Transverse colon (tissue), 4 donors: Measurements from ENCODE around the gene ATP5MC2. TPM values are rescaled to one million over a fixed set of nuclear protein-coding genes. Genes with fewer than 3 reads are reported as not detected.

Experiments used
- DNase-seq: peaks from one replicate; pipeline ENCODE4 v3.0.0-alpha.2; 2019
- H3K27ac ChIP-seq, 4 donors: fragments of 200-600 bp; sonication (generic); 2 replicates each; pipeline ENCODE4 v1.5.1; 2016 to 2018; ENCODE audit warnings: inconsistent platforms in 4 of 4
- H3K27me3 ChIP-seq: fragments of 200-600 bp; sonication (generic); 2 replicates; pipeline ENCODE4 v1.5.1; 2017; ENCODE audit warnings: inconsistent platforms
- H3K36me3 ChIP-seq, 4 donors: fragments of 200-600 bp; sonication (generic); 2 replicates each; pipeline ENCODE4 v1.5.1; 2017 to 2019; ENCODE audit warnings: inconsistent platforms in 4 of 4
- H3K4me1 ChIP-seq, 4 donors: fragments of 200-600 bp; sonication (generic); 2 replicates each; pipeline ENCODE4 v1.5.1; 2017 to 2020; ENCODE audit warnings: inconsistent platforms in 4 of 4
- H3K4me3 ChIP-seq, 4 donors: fragments of 200-600 bp; sonication (generic); 1 replicate in 1 of 4; 2 replicates in 3 of 4; pipeline versions ENCODE4 v1.5.1 to v1.6.1; 2017 to 2019; ENCODE audit warnings: inconsistent platforms in 4 of 4
- H3K9me3 ChIP-seq, 2 donors: fragments of 200-600 bp; sonication (generic); 2 replicates each; pipeline ENCODE4 v1.5.1; 2017 to 2019; ENCODE audit warnings: inconsistent platforms in 2 of 2
- CTCF ChIP-seq, 5 experiments: fragments of 200-600 bp in 3 of 5; fragments of 450-650 bp in 2 of 5; sonication (generic) in 3 of 5; IDR thresholded peaks; 1 replicate in 2 of 5; 2 replicates in 3 of 5; pipeline ENCODE4 v1.5.1; 2016 to 2017; ENCODE audit warnings: antibody characterized with exemption in 5 of 5, inconsistent platforms in 3 of 5, mild to moderate bottlenecking in 2 of 5, moderate library complexity in 1 of 5
- EP300 ChIP-seq: sonication (generic); formaldehyde crosslinking; IDR thresholded peaks from one replicate; pipeline ENCODE4 v1.6.1; 2017; ENCODE audit warnings: antibody characterized with exemption, low read depth
- POLR2A ChIP-seq: fragments of 450-650 bp; IDR thresholded peaks from one replicate; pipeline ENCODE4 v1.6.1; 2016; ENCODE audit warnings: antibody characterized with exemption, mild to moderate bottlenecking, moderate library complexity
- POLR2AphosphoS5 ChIP-seq, 3 donors: sonication (generic); formaldehyde crosslinking; IDR thresholded peaks; one replicate each; pipeline ENCODE4 v1.6.1; 2016; ENCODE audit warnings: antibody characterized with exemption in 3 of 3
- WGBS, 2 donors: methylation state at CpG; one replicate each; pipeline ENCODE4 v1.1.5; 2018; ENCODE audit warnings: low coverage in 1 of 2; 5-methylcytosine and 5-hydroxymethylcytosine counted together
- in situ Hi-C, 4 donors: fragments of 200-750 bp; cut with MboI; loops; one replicate each; pipeline versions ENCODE4 v1.15.0 to v1.15.1; 2017; ENCODE audit warnings: low sequenced_read_pairs in 3 of 4, low pct_ligation_motif_present in 1 of 4, low pct_unique_long_range_greater_than_20kb in 1 of 4
- intact Hi-C: fragments of 100-400 bp; cut with DNase I; formaldehyde crosslinking; loops from one replicate; pipeline ENCODE4 v1.15.1; 2023; ENCODE audit warnings: low total_unique reads
- total RNA-seq, 4 donors: library from RNA; depleted of rRNA; stranded (reverse); fragments of >200 nt; gene quantifications; one replicate each; pipeline ENCODE4 v1.1.0, GENCODE V29; 2016

The ATP5MC2 gene
- total RNA-seq, 4 donors from 2014 or later, result 248 to 394 (median 337) TPM

GRCh38 chr12:53617700-53618099 is 58.2 kb downstream of the ATP5MC2 start:
- in situ Hi-C loops, result no loop called here
- Histone ChIP-seq H3K4me1 (peaks cover 0 to 49% (median 13%) of the 10 kb centered on the region in 4 donors), H3K27me3 (no peaks in the 10 kb centered on the region), H3K27ac (peak overlapping the region; percentile 30 to 64 (median 44)), H3K36me3 (peaks cover 0 to 6% (median 0%) of the 10 kb centered on the region in 4 donors), H3K9me3 (no peaks in the 10 kb centered on the region), H3K4me3 (peak overlapping the region in 1 of 4 donors; percentile 26)
- TF ChIP-seq POLR2A (no peak), CTCF (IDR thresholded peaks at IDR 0.05) (no peak), POLR2AphosphoS5 (IDR thresholded peaks at IDR 0.05) (no peak), EP300 (no peak)
- DNase-seq, result no peak
- intact Hi-C loops, result no loop called here
- 56 to 61% methylated on average over 3 of the region's 3 CpGs for WGBS, 2 donors

GRCh38 chr12:53616950-53617349 is 58.9 kb downstream of the ATP5MC2 start:
- intact Hi-C loops (no loop called here), in situ Hi-C loops (no loop called here)
- Histone ChIP-seq H3K9me3 (no peaks in the 10 kb centered on the region), H3K27me3 (no peaks in the 10 kb centered on the region), H3K36me3 (peaks cover 0 to 6% (median 0%) of the 10 kb centered on the region in 4 donors), H3K4me1 (peaks cover 0 to 42% (median 10%) of the 10 kb centered on the region in 4 donors), H3K27ac (peak overlapping the region in 1 of 4 donors; percentile 54), H3K4me3 (no peak overlapping the region)
- no peak for DNase-seq
- 75 to 84% methylated on average over 4 of the region's 4 CpGs for WGBS, 2 donors
- TF ChIP-seq POLR2A, result no peak

Other genes starting within 250 kb of the ATP5MC2 start
- gene PRR13, start 234.3 kb downstream of the ATP5MC2 start, total RNA-seq, result 100 to 1,000 TPM; 175 to 307 (median 261) TPM
- 100 to 1,000 TPM; 340 to 492 (median 432) TPM for gene PCBP2, start 224.0 kb downstream of the ATP5MC2 start, total RNA-seq
- 10 to 100 TPM in 2 of 4 donors, 1 to 10 TPM in 2; 6.8 to 20.9 (median 10.3) TPM for gene MAP3K12, start 176.6 kb downstream of the ATP5MC2 start, total RNA-seq
- gene TARBP2, start 174.8 kb downstream of the ATP5MC2 start, total RNA-seq, result 10 to 100 TPM; 22.4 to 37.0 (median 34.1) TPM
- gene NPFF, start 168.6 kb downstream of the ATP5MC2 start, total RNA-seq, result not detected
- gene ATF7, start 49.7 kb downstream of the ATP5MC2 start, total RNA-seq, result 10 to 100 TPM; 14.2 to 29.7 (median 26.8) TPM
- gene CALCOCO1, start 51.4 kb upstream of the ATP5MC2 start, total RNA-seq, result 100 to 1,000 TPM; 118 to 186 (median 168) TPM
- gene CISTR, start 75.9 kb upstream of the ATP5MC2 start, total RNA-seq, result not detected